ENCODE results near the gene MID1.

DNA sequence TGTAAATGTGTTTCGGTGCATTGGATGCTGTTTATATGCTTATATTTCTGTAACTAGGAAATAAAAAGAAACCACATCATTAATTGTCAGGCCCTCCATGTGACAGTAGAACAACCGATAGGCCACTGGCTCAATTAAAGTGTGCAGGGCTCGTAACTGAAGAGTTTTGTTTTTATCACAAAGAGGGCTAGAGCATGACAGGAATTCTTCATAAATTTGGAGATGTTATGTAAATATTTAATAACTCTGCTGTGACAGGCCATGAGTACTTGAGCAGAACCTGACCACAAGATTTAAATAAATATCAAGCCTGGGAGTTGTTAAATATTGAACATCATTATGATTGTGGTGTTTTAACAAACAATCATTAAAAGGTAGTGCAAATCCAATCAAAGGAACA is 55.9 kb downstream of the MID1 start:
- TF ChIP-seq, protein P1, sequence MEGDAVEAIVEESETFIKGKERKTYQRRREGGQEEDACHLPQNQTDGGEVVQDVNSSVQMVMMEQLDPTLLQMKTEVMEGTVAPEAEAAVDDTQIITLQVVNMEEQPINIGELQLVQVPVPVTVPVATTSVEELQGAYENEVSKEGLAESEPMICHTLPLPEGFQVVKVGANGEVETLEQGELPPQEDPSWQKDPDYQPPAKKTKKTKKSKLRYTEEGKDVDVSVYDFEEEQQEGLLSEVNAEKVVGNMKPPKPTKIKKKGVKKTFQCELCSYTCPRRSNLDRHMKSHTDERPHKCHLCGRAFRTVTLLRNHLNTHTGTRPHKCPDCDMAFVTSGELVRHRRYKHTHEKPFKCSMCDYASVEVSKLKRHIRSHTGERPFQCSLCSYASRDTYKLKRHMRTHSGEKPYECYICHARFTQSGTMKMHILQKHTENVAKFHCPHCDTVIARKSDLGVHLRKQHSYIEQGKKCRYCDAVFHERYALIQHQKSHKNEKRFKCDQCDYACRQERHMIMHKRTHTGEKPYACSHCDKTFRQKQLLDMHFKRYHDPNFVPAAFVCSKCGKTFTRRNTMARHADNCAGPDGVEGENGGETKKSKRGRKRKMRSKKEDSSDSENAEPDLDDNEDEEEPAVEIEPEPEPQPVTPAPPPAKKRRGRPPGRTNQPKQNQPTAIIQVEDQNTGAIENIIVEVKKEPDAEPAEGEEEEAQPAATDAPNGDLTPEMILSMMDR (IDR thresholded peaks at IDR 0.05), result no peak
- no peak for TF ChIP-seq POLR2AphosphoS5 (IDR thresholded peaks at IDR 0.05)
